CD14-positive monocyte (primary cell): ENCODE measurements around the gene HOXA13. TPM values are rescaled to one million over a fixed set of nuclear protein-coding genes. Genes with fewer than 3 reads are reported as not detected.
A peak's percentile ranks its signal among the peaks of the same experiment; 100 is the strongest.

Experiments
- DNase-seq, 3 donors: peaks; one replicate each; pipeline ENCODE4 v3.0.0-alpha.2; 2011 to 2022
- H2AFZ ChIP-seq: 2 replicates; pipeline ENCODE4 v1.6.0; 2012; ENCODE audit warnings: mild to moderate bottlenecking, low read depth, low read length, inconsistent platforms; ENCODE audit not compliant: insufficient read depth, poor library complexity, severe bottlenecking
- H3K27ac ChIP-seq, 2 donors: 1 replicate in 1 of 2; 2 replicates in 1 of 2; pipeline ENCODE4 v1.5.1; 2012 to 2013; ENCODE audit warnings: low read length in 2 of 2, control low read depth in 1 of 2, inconsistent platforms in 1 of 2, low read depth in 1 of 2, mild to moderate bottlenecking in 1 of 2
- H3K27me3 ChIP-seq, 2 donors: one replicate each; pipeline versions ENCODE4 v1.6.0 to v1.6.1; 2011 to 2013; ENCODE audit warnings: low read length in 2 of 2; ENCODE audit not compliant: control insufficient read depth in 2 of 2, insufficient read depth in 2 of 2
- H3K36me3 ChIP-seq, 2 donors: replicated peaks in 1 of 2; 1 replicate in 1 of 2; 2 replicates in 1 of 2; pipeline versions ENCODE4 v1.5.1 to v1.6.1; 2012 to 2013; ENCODE audit warnings: low read length in 2 of 2, control low read depth in 1 of 2, inconsistent platforms in 1 of 2, mild to moderate bottlenecking in 1 of 2; ENCODE audit not compliant: insufficient read depth in 2 of 2, control insufficient read depth in 1 of 2
- H3K4me1 ChIP-seq, 2 donors: 1 replicate in 1 of 2; 2 replicates in 1 of 2; pipeline versions ENCODE4 v1.5.1 to v1.6.1; 2012 to 2013; ENCODE audit warnings: low read length in 2 of 2, control low read depth in 1 of 2, inconsistent platforms in 1 of 2, mild to moderate bottlenecking in 1 of 2, moderate library complexity in 1 of 2; ENCODE audit not compliant: insufficient read depth in 2 of 2, control insufficient read depth in 1 of 2
- H3K4me2 ChIP-seq: replicated peaks from 2 replicates; pipeline ENCODE3; 2012; ENCODE audit warnings: low read length, moderate library complexity, mild to moderate bottlenecking; ENCODE audit not compliant: poor library complexity, severe bottlenecking; ENCODE audit errors: extremely low read depth
- H3K4me3 ChIP-seq, 3 experiments: fragments of 200-600 bp in 1 of 3; sonication (generic) in 1 of 3; replicated peaks in 1 of 3; 1 replicate in 2 of 3; 2 replicates in 1 of 3; pipeline ENCODE4 v1.5.1; 2011 to 2013; ENCODE audit warnings: low read length in 3 of 3, mild to moderate bottlenecking in 3 of 3, control low read depth in 2 of 3, low read depth in 2 of 3, inconsistent platforms in 1 of 3, moderate library complexity in 1 of 3
- H3K79me2 ChIP-seq: 2 replicates; pipeline ENCODE4 v1.6.0; 2012; ENCODE audit warnings: mild to moderate bottlenecking, control low read depth, inconsistent platforms, low read length, moderate library complexity; ENCODE audit not compliant: insufficient read depth
- H3K9ac ChIP-seq: 2 replicates; pipeline ENCODE4 v1.6.0; 2017; ENCODE audit warnings: low read length, mild to moderate bottlenecking; ENCODE audit not compliant: insufficient read depth, poor library complexity, severe bottlenecking
- H3K9me3 ChIP-seq, 2 donors: replicated peaks in 1 of 2; 1 replicate in 1 of 2; 2 replicates in 1 of 2; pipeline versions ENCODE4 v1.5.1 to v1.6.1; 2012 to 2013; ENCODE audit warnings: low read length in 2 of 2, control low read depth in 1 of 2; ENCODE audit not compliant: control insufficient read depth in 1 of 2, insufficient read depth in 1 of 2
- H4K20me1 ChIP-seq: 2 replicates; pipeline ENCODE4 v1.6.0; 2012; ENCODE audit warnings: mild to moderate bottlenecking, low read length, control low read depth, moderate library complexity; ENCODE audit not compliant: insufficient read depth
- H3K27ac Mint-ChIP-seq, 7 donors: one replicate each; pipeline ENCODE4 v1.8.0; 2020; ENCODE audit warnings: mild to moderate bottlenecking in 7 of 7, mixed read lengths in 7 of 7, moderate library complexity in 6 of 7, inconsistent platforms in 2 of 7
- H3K27me3 Mint-ChIP-seq, 3 donors: one replicate each; pipeline ENCODE4 v1.8.0; 2021 to 2022; ENCODE audit warnings: low read depth in 3 of 3, mild to moderate bottlenecking in 3 of 3, mixed read lengths in 3 of 3, moderate library complexity in 3 of 3, inconsistent platforms in 1 of 3
- H3K36me3 Mint-ChIP-seq, 2 donors: one replicate each; pipeline ENCODE4 v1.8.0; 2020; ENCODE audit warnings: mixed read lengths in 2 of 2, inconsistent platforms in 1 of 2, mild to moderate bottlenecking in 1 of 2
- H3K4me1 Mint-ChIP-seq: one replicate; pipeline ENCODE4 v1.8.0; 2020; ENCODE audit warnings: mild to moderate bottlenecking, mixed read lengths
- H3K4me3 Mint-ChIP-seq, 2 donors: one replicate each; pipeline ENCODE4 v1.8.0; 2020; ENCODE audit warnings: mild to moderate bottlenecking in 2 of 2, mixed read lengths in 2 of 2, moderate library complexity in 1 of 2
- H3K9me3 Mint-ChIP-seq, 7 donors: one replicate each; pipeline ENCODE4 v1.8.0; 2020 to 2022; ENCODE audit warnings: mixed read lengths in 7 of 7, mild to moderate bottlenecking in 6 of 7, moderate library complexity in 6 of 7, inconsistent platforms in 2 of 7
- CTCF ChIP-seq: fragments of 200-600 bp; IDR thresholded peaks from one replicate; pipeline ENCODE4 v1.8.0; 2022; ENCODE audit warnings: antibody characterized with exemption, mild to moderate bottlenecking
- WGBS: methylation state at CpG from one replicate; pipeline ENCODE4 v1.1.5; 2013; ENCODE audit warnings: missing lambda C conversion rate; ENCODE audit not compliant: insufficient coverage; 5-methylcytosine and 5-hydroxymethylcytosine counted together
- intact Hi-C, 2 donors: fragments of 100-400 bp; cut with micrococcal nuclease; formaldehyde crosslinking; loops; one replicate each; pipeline versions ENCODE4 v1.15.0 to v1.15.1; 2023
- polyA plus RNA-seq, 3 donors: library from polyadenylated mRNA; depleted of rRNA in 1 of 3; unstranded in 2 of 3; stranded (reverse) in 1 of 3; fragments of 300-500 nt in 2 of 3; fragments of >200 nt in 1 of 3; fragmentation: Illumina TruSeq in 2 of 3; gene quantifications; 1 replicate in 2 of 3; 2 replicates in 1 of 3; pipeline ENCODE4 v1.2.3, GENCODE V29; 2012 to 2021

The HOXA13 gene
- polyA plus RNA-seq, 3 donors: not detected

- Histone ChIP-seq H3K36me3 (no peaks in the 10 kb centered on the region), H2AFZ (no peak overlapping the region), H3K4me3 (peak overlapping the region in 1 of 3 experiments; percentile 76), H3K4me1 (peaks cover 33 to 50% of the 10 kb centered on the region in 2 donors), H3K9me3 (peaks cover 14 to 30% of the 10 kb centered on the region in 2 donors), H4K20me1 (peaks cover 5% of the 10 kb centered on the region), H3K27me3 (peaks cover 55 to 98% of the 10 kb centered on the region in 2 donors), H3K4me2 (no peak overlapping the region), H3K9ac (no peak overlapping the region), H3K27ac (no peak overlapping the region), H3K79me2 (no peaks in the 10 kb centered on the region)
- WGBS: 87% methylated on average over 5 of the region's 12 CpGs
- intact Hi-C loops: loop anchor here in 1 of 2 donors (5.0 kb wide), 1 partner anchor 1313 kb away; no protein-coding TSS in a partner anchor
- Mint-ChIP-seq H3K9me3 (peaks cover 0 to 35% (median 11%) of the 10 kb centered on the region in 7 donors), H3K27ac (no peak overlapping the region), H3K4me3 (peak overlapping the region in 1 of 2 donors; percentile 87), H3K27me3 (peaks cover 85 to 94% (median 90%) of the 10 kb centered on the region in 3 donors), H3K36me3 (peaks cover 10 to 28% of the 10 kb centered on the region in 2 donors), H3K4me1 (peaks cover 35% of the 10 kb centered on the region)
- DNase-seq: no peak
- TF ChIP-seq CTCF: no peak
Measured at GRCh38 chr7:27174874-27175625, 24.8 kb downstream of the HOXA13 start.

- no peaks in the 10 kb centered on the region for H3K36me3 ChIP-seq
- Mint-ChIP-seq H3K36me3 (peaks cover 10 to 22% of the 10 kb centered on the region in 2 donors), H3K27me3 (peaks cover 84 to 94% (median 89%) of the 10 kb centered on the region in 3 donors), H3K4me1 (peaks cover 32% of the 10 kb centered on the region), H3K9me3 (peaks cover 0 to 32% (median 11%) of the 10 kb centered on the region in 7 donors), H3K27ac (no peak within 1 kb of the TSS), H3K4me3 (peak within 1 kb of the TSS; percentile 74 to 89)
- H3K27me3 ChIP-seq: peaks cover 57 to 98% of the 10 kb centered on the region in 2 donors
- peak within 1 kb of the TSS; percentile 23 to 76 (median 39) for H3K4me3 ChIP-seq
- peaks cover 11 to 28% of the 10 kb centered on the region in 2 donors for H3K9me3 ChIP-seq
- no peak for TF ChIP-seq CTCF
- peak within 1 kb of the TSS; percentile 45 for H3K9ac ChIP-seq
- WGBS: 4% methylated on average over 79 of the region's 82 CpGs
- H4K20me1 ChIP-seq: peaks cover 9% of the 10 kb centered on the region
- peak within 1 kb of the TSS; percentile 92 for H3K4me2 ChIP-seq
- H3K27ac ChIP-seq: no peak within 1 kb of the TSS
- H3K4me1 ChIP-seq: peaks cover 32 to 50% of the 10 kb centered on the region in 2 donors
- H2AFZ ChIP-seq: peak within 1 kb of the TSS; percentile 88
- intact Hi-C loops: loop anchor here in 1 of 2 donors (1.0 to 5.0 kb wide), 2 partner anchors 10 to 1312 kb away; no protein-coding TSS in a partner anchor
- no peak for DNase-seq
- no peaks in the 10 kb centered on the region for H3K79me2 ChIP-seq
Measured at GRCh38 chr7:27173956-27174873, 25.7 kb downstream of the HOXA13 start, which contains the start of gene HOXA10. Gene HOXA10 (minus strand): TSS chr7:27174320. CDS start chr7:27174306, 14 bp downstream.
